ENCODE data around the gene PCDHGB1. TPM values are rescaled to one million over a fixed set of nuclear protein-coding genes. Genes with fewer than 3 reads are reported as not detected.

Gene PCDHGB1
- total RNA-seq, 2 experiments from 2014 or later: not detected

DNA sequence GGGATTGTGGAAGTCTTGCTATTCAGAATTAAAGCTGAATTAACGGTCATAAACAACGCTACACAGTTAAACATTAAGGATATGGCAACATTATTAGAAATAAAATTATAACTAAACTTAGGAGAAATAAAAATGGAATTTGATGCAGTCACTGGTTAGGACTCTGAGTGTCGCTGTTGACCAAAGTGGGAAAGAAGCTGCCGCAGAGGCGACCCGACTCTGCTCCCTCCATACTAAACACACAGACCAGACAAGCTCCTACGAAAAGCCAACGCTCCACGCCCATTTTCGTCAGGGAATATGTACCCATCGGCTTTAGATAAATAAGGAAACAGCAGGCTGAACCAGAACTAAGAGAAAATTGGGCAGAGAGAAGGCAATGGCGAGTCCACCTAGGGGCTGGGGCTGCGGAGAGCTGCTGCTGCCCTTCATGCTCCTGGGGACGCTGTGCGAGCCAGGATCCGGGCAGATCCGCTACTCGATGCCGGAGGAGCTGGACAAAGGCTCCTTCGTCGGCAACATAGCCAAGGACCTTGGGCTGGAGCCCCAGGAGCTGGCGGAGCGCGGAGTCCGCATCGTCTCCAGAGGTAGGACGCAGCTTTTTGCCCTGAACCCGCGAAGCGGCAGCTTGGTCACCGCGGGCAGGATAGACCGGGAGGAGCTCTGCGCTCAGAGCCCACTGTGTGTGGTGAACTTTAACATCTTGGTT, 14.2 kb downstream of the PCDHGB1 start, which contains the start of gene PCDHGA5:
PCDHGA5 (plus strand) TSS at position 211 of the 709 bp plus-strand sequence; CDS start at position 380, 169 bp downstream.
- DNase-seq: no peak
- peaks cover 24% of the 10 kb centered on the region for H3K36me3 Mint-ChIP-seq (ENCODE audit: low read depth)
- H3K4me1 Mint-ChIP-seq (ENCODE audit: low read depth): no peaks in the 10 kb centered on the region
- POLR2A ChIA-PET: no interaction called here
- CTCF ChIA-PET: interaction anchor here (0.8 to 2.0 kb wide), 10 partner anchors 9 to 200 kb away, joined by 3 to 8 read pairs (median 5); partner anchors contain the start of genes PCDHB7, PCDHGA1, PCDHGA10 and PCDHGA11
- H3K9me3 Mint-ChIP-seq: peaks cover 32% of the 10 kb centered on the region
- no peak within 1 kb of the TSS for H3K4me3 Mint-ChIP-seq
- peaks cover 70% of the 10 kb centered on the region for H3K27me3 Mint-ChIP-seq
- intact Hi-C loops (cut with micrococcal nuclease): no loop called here
- no peak for ATAC-seq
- H3K27ac Mint-ChIP-seq: no peak within 1 kb of the TSS
- TF ChIP-seq, protein P1, sequence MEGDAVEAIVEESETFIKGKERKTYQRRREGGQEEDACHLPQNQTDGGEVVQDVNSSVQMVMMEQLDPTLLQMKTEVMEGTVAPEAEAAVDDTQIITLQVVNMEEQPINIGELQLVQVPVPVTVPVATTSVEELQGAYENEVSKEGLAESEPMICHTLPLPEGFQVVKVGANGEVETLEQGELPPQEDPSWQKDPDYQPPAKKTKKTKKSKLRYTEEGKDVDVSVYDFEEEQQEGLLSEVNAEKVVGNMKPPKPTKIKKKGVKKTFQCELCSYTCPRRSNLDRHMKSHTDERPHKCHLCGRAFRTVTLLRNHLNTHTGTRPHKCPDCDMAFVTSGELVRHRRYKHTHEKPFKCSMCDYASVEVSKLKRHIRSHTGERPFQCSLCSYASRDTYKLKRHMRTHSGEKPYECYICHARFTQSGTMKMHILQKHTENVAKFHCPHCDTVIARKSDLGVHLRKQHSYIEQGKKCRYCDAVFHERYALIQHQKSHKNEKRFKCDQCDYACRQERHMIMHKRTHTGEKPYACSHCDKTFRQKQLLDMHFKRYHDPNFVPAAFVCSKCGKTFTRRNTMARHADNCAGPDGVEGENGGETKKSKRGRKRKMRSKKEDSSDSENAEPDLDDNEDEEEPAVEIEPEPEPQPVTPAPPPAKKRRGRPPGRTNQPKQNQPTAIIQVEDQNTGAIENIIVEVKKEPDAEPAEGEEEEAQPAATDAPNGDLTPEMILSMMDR (IDR thresholded peaks at IDR 0.05): no peak

DNA sequence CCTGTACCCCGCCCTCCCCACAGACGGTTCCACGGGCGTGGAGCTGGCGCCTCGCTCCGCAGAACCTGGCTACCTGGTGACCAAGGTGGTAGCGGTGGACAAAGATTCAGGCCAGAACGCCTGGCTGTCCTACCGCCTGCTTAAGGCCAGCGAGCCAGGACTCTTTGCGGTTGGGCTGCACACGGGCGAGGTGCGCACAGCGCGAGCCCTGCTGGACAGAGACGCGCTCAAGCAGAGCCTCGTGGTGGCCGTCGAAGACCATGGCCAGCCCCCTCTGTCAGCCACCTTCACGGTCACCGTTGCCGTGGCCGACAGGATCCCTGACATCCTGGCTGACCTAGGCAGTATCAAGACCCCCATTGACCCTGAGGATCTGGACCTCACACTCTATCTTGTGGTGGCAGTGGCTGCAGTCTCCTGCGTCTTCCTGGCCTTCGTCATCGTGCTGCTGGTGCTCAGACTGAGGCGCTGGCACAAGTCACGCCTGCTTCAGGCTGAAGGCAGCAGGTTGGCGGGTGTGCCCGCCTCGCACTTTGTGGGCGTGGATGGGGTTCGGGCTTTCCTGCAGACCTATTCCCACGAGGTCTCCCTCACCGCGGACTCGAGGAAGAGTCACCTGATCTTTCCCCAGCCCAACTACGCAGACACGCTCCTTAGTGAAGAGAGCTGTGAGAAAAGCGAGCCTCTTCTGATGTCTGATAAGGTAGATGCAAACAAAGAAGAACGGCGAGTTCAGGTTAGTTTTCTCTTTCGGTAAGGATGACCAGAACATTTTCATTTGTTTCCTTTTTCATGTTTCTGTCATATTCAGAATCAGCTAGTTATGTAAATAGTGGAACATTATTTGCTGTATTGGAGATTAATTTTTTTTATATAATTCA, 16.4 kb downstream of the PCDHGB1 start:
- no peak overlapping the region for H3K27ac Mint-ChIP-seq
- H3K4me3 Mint-ChIP-seq: no peak overlapping the region
- DNase-seq (no peak), ATAC-seq (no peak)
- POLR2A ChIA-PET: no interaction called here
- intact Hi-C loops (cut with micrococcal nuclease): no loop called here
- CTCF ChIA-PET: interaction anchor here (1.5 kb wide), 1 partner anchor 21 kb away, joined by 4 read pairs; the partner anchor contains the start of gene PCDHGB4
- H3K27me3 Mint-ChIP-seq: peaks cover 70% of the 10 kb centered on the region
- peaks cover 22% of the 10 kb centered on the region for H3K9me3 Mint-ChIP-seq
- H3K36me3 Mint-ChIP-seq (ENCODE audit: low read depth): peaks cover 12% of the 10 kb centered on the region
- TF ChIP-seq, protein P1 (IDR thresholded peaks at IDR 0.05): no peak
- no peaks in the 10 kb centered on the region for H3K4me1 Mint-ChIP-seq (ENCODE audit: low read depth)

DNA sequence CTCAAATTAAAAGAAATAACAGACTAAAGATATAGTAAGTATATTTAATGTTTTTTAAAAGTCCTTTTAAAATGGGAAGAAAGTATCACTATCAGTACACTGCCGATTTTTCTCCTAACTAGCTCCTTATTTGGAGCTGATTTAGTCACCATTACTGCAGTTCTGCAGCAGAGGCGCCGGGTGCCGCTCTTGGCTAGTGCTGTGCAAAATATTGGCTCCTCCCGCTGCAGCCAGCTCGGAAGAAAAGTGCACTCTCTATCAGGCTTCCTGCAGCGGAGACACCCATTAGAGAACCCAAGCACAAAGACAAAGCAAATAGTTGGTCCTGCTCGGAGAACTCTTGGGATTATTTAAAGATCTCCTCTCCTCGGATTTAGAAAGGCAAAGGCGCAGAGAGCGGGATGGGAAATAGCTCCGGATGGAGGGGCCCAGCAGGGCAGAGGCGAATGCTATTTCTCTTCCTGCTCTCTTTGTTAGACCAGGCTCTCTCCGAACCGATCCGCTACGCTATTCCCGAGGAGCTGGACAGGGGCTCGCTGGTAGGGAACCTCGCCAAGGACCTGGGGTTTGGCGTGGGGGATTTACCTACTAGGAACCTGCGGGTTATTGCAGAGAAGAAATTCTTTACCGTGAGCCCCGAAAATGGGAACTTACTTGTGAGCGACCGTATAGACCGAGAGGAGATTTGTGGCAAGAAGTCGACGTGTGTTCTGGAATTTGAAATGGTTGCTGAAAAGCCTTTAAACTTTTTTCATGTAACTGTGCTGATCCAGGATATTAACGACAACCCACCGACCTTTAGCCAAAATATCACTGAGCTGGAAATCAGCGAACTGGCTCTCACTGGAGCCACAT, 20.3 kb downstream of the PCDHGB1 start, which contains the start of gene PCDHGB3:
PCDHGB3 (plus strand) TSS at position 249 of the 855 bp plus-strand sequence; CDS start at position 402, 153 bp downstream.
- POLR2A ChIA-PET: no interaction called here
- peaks cover 21% of the 10 kb centered on the region for H3K36me3 Mint-ChIP-seq (ENCODE audit: low read depth)
- peak; percentile 74 for ATAC-seq

More for the DNA sequence above, 20.3 kb downstream of the PCDHGB1 start, which contains the start of gene PCDHGB3:
- Mint-ChIP-seq H3K4me1 (ENCODE audit: low read depth) (peaks cover 2% of the 10 kb centered on the region), H3K4me3 (peak within 1 kb of the TSS; percentile 58), H3K27me3 (peaks cover 67% of the 10 kb centered on the region), H3K9me3 (peaks cover 28% of the 10 kb centered on the region), H3K27ac (no peak within 1 kb of the TSS)
- TF ChIP-seq, protein P1 (IDR thresholded peaks at IDR 0.05): peak; percentile 27
- intact Hi-C loops (cut with micrococcal nuclease): no loop called here
- peak; percentile 48 for DNase-seq
- CTCF ChIA-PET: interaction anchor here (0.6 to 3.5 kb wide), 32 partner anchors 10 to 286 kb away, joined by 3 to 23 read pairs (median 5); partner anchors contain the start of genes PCDHB9, PCDHGA10, PCDHGA11 and PCDHGA12

Measured in activated CD8-positive, alpha-beta T cell treated with anti-CD3 and anti-CD28 coated beads for 36 hours (primary cell).